AG08396 (cell line): ENCODE results near the gene RERE.
A peak's percentile ranks its signal among the peaks of the same experiment; 100 is the strongest.

Experiments
- DNase-seq: peaks from one replicate; pipeline ENCODE4 v3.0.0; 2012; ENCODE audit warnings: low spot score, mixed read lengths

Gene RERE

GRCh38 chr1:8817412-8818324 is at the start of gene RERE:
Gene RERE, minus strand, starts transcription at chr1:8817640.
- DNase-seq: peak; percentile 100

DNA sequence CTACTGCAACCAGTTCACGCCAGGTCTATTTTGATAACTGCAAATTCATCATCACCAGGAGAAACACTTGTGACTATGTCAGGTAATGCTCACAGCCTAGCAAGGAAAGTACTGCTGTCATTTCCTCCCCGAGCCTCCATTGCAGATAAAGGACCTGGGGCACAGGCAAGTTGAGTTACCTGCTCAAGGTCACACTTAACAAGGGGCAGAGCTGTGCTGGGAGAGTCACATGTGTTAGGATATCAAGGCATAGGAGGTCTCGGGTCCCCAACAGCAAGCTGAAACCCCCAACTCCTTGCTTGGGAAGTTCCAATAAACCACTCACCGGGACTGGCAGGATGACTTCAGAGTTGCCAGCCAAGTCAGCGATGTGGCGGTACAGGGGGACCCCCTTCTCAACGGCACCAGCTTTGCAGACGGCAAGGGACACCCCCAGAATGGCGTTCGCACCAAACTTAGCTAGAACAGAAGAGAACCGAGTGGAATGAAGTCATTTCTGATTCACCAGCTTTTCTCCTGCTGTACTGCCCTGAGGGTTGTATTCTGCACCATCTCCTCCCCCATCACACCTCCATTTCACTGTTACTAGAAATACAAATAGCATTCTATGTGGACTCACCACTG is 49.5 kb upstream of the RERE start:
- no peak for DNase-seq

GRCh38 chr1:8866173-8866791 is 48.8 kb upstream of the RERE start:
- DNase-seq: no peak

GRCh38 chr1:8864713-8865344 is 47.4 kb upstream of the RERE start:
- DNase-seq: no peak

DNA sequence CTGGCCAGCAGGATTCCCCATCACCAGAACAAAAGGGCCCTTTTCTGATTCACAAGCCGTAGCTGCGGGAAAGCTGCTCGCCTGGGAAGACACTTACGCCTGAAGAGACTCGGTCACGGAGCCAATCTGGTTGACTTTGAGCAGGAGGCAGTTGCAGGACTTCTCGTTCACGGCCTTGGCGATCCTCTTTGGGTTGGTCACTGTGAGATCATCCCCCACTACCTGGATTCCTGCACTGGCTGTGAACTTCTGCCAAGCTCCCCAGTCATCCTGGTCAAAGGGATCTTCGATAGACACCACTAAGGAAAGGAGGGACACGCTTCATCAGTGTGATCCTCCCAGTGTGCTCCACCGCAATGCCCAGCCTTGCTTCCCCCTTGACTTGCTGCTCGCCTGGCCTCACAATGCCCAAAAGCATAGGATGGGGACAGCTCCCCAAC is 46.4 kb upstream of the RERE start:
- DNase-seq: no peak

- no peak for DNase-seq
Observed at GRCh38 chr1:8863138-8863537, 45.7 kb upstream of the RERE start.

DNA sequence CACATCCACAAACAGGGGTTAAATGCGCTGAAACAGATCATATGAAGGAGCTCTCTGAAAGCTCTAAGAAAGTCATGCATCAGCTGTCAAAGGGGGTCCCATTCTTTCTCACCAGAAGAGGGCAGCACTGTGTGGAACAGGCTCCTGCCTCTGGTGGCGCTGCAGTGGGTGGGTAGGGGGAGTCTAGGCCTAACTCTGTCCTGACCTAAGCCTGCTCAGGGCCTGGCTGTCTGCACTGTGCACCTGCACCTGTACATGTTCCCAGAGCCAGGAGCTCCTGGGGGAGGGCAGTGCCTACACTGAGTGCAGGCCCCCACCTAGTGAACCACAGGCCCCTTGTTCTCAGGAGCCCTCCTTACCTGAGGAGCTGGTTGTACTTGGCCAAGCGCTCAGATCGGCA is 45.1 kb upstream of the RERE start:
- no peak for DNase-seq

DNA sequence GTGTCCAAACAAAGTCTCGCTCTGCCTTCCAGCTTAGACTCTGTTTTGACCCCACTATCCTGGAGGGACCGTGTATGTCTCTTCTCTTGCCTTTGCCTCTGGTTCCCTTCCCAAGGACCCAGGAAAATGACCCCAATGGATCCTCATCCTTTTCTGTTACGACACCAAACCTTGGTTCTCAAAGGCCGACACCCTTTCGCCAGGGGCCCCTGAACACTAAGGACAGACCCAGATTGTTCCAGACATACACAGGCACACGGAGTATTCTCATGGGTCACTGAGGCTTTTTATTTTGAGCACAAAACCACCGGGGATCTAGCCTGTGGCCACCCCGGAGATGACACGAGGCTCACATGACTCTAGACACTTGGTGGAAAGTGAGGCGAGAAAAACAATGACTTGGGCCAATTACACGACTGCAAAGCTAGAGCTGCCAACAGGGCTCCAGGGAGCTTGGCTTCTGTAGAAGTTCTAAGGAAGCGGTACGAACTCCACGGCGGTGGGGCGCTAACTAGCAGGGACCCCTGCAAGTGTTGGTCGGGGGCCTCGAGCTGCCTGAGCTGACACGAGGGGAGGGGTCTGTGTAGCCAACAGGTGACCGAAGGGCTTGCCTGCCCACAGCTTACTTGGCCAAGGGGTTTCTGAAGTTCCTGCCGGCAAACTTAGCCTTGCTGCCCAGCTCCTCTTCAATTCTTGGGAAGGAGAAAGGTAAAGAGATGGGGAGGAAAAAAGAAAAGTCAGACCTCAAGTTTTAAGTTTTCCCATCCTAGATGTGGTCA is 43.5 kb upstream of the RERE start:
- DNase-seq: no peak

- DNase-seq: peak; percentile 39
Observed at GRCh38 chr1:8858888-8859706, 41.7 kb upstream of the RERE start.

GRCh38 chr1:8858112-8858668 is 40.8 kb upstream of the RERE start:
- peak; percentile 63 for DNase-seq

DNA sequence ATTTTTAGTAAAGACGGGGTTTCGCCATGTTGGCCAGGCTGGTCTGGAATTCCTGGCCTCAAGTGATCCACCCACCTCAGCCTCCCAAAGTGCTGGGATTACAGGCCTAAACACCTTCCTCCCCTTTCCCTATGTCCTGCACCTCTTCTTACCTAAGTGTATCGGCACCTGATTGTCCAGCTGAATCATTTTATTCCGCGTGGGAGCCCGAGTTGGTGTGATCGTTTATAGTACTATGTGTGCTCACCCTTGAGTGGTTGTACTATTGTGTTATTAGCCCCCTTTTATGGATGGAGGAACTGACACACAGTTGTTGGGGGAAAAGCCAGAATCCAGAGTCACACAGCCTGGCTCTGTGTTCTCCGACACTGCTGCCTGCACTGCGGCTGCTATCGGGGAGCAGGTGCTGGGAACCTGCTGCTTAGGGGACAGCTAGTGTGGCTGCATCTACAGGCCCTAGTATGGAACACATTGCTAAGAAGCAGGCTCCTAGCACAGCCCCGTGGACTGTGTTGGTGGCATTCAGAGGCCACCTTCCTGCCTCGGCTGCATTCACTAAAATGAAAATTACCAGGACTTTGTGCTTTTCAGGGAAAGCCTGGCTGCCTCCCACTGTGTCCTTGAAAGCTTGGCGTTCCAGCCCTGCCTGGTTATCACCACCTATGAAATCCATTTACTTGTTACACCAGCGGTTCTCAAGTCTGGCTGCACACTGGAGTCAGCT is 39.4 kb upstream of the RERE start:
- DNase-seq: no peak

GRCh38 chr1:8854240-8854639 is 36.8 kb upstream of the RERE start:
- no peak for DNase-seq

DNA sequence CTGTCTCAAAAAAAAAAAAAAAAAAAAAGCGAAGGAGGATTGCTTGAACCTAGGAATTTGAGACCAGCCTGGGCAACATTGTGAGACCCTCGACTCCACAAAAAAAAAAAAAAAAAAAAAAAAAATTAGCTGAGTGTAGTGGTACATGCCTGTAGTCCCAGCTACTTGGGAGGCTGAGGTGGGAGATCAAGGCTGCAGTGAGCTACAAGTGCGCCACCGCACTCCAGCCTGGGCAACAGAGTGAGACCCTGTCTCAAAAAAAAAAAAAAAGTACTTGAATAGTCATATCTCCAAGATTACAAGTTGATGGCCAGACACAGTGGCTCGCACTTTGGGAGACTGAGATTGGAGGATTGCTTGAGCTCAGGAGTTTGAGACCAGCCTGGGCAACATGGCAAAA is 33.6 kb upstream of the RERE start:
- DNase-seq: no peak

GRCh38 chr1:8848663-8849386 is 31.4 kb upstream of the RERE start:
- DNase-seq: peak; percentile 94

DNA sequence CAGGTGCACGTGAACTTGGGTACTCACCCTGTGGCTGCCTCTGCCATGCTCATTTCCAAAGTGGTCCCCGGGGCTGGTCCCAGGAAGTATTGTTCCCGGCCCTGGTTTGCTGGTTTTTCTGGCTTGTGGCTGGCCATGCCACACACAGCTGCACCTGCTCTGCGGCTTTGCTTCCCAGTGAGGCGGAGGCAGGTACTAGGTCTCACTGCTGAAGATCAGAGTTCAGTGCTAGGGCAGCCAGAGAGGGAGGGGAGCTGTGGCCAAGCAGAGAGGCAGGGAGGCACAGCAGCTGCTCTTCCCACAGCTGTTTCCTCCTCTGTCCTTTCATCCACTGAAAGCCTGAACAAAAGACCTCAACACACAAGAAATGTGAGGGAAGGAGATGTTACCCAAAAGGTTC is 30.6 kb upstream of the RERE start:
- no peak for DNase-seq

GRCh38 chr1:8846263-8846662 is 28.8 kb upstream of the RERE start:
- no peak for DNase-seq

DNA sequence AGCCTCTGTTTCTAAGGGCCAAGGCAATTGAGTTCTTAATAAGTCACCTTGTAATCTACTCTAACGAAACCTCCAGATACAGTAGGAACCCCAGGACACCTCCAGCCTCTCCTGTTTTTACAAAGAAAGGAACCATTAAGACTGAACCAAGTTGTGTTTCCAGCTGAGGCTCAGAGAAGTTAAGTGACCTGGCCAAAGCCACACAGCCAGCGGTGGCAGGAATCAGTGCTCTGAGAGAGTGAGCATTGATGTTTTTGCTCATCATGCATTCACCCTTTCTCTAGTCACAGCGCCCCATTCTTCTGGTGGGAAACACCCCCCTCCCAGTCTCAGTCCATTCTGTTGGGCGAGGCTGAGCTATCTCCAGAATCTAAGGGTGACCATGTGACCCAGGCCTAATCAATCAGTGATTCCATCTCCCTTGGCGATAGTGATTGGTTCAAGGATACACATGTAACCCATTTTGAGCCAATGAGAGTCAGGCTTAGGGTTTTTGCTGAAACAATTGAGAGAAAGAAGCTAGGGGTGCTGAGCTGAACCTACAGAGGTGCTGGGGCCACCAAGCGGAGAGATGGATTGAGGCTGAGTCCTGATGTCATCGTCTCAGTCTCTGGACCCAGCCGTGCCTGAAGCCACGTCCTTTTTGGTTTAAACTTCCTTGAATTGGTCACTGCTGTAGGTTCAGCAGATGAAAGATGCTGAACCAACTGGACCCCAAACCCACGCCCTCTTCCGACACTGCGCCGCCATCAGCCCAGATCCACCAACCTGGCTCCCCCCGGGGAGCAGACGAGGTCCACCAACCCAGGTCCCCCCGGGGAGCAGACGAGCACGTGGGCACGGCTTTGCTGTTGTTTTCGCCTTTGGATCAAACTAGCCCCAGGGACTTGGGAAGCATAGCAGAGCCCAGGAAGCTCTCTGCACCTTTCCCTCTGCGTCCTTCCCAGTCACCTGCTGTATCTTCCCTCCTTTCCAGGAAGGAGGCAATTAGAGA is 28.0 kb upstream of the RERE start:
- no peak for DNase-seq

DNA sequence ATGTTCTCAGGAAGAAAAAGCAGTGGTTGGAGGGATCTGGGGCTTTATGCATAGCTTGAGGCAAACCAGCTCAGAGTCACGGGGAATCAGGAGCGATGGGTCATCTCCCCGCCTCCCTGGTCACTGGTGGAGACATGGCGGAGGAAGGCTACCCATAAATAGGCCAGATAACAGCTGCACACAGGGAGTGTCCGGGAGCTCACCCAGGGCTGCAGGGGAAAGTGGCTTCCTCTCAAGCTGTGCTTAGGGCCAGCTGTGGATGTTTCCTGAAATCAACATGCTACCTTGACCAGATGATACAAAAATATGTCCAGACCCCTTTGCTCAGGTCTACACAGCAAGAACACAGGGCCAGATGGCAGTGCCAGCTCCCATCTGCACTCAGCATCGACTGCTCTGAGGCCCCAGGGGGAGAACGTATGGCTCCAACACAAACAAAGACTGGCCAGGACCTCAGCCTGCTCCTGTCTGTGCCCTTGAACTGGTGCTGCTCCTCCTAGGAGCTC is 27.1 kb upstream of the RERE start:
- no peak for DNase-seq
